Activated gamma-delta T cell (primary cell): ENCODE data around the gene PIP4K2C.
"Not testable (repeated sequence)": the region's sequence is repeated elsewhere in the genome, so short reads cannot be mapped to it uniquely, and the experiment has no call there.

Source experiments
- DNase-seq: peaks from one replicate; lab custom pipeline; 2025; lab: John Stamatoyannopoulos, UW

PIP4K2C gene

GRCh38 chr12:57636731-57637130 lies 45.7 kb downstream of the PIP4K2C start:
- not testable (repeated sequence) for DNase-seq

- DNase-seq, result no peak
Measured at GRCh38 chr12:57637364-57637763, 46.4 kb downstream of the PIP4K2C start.

GRCh38 chr12:57638096-57638495 lies 47.1 kb downstream of the PIP4K2C start:
- DNase-seq, result no peak

- DNase-seq, result no peak
Measured at GRCh38 chr12:57640175-57641042, 49.4 kb downstream of the PIP4K2C start.

GRCh38 chr12:57641699-57642442 lies 50.9 kb downstream of the PIP4K2C start:
- no peak for DNase-seq

- DNase-seq, result not testable (repeated sequence)
Measured at GRCh38 chr12:57645990-57646658, 55.1 kb downstream of the PIP4K2C start.

- DNase-seq, result not testable (repeated sequence)
Measured at GRCh38 chr12:57646659-57647049, 55.7 kb downstream of the PIP4K2C start.
